Breast epithelium (tissue), 3 donors: ENCODE measurements around the gene MET.

Experiments
- POLR2A ChIP-seq: fragments of 450-650 bp; IDR thresholded peaks from one replicate; pipeline ENCODE4 v1.6.1; 2016; ENCODE audit warnings: antibody characterized with exemption, mild to moderate bottlenecking, moderate library complexity
- TF ChIP-seq, protein P1 (sequence below), 3 donors: fragments of 450-650 bp; IDR thresholded peaks; one replicate each; pipeline ENCODE4 v1.5.1; 2016 to 2017; ENCODE audit warnings: antibody characterized with exemption in 3 of 3, mild to moderate bottlenecking in 3 of 3, moderate library complexity in 3 of 3

DNA sequence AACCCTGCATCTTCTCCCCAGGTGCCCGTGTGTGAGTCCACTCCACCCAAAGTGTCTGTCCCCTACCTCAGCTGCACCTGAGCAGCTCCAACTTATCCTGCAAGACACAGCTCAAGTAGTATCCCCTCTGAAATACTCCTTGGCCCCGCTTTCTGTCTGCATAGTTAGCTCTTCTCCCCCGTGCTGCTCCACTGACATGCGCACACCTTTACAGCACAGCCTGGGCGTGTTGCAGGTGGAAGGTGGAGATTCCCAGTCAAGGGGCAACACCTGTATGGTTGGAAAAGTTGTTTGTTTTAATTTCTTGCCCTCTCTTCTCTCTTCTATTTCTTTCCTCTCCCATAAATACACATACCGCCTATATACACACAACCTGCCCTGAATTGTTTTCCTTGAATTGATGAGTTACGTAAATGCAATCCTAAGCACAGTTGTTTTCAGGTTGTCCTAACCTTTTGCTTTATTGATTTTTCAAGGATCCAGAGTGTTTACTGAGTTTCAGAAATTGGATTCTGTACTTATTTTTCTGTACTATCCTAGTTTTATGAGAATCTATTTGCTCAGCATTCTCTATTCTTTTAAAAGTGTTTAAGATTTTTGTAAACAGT is 14.9 kb downstream of the MET start:
- TF ChIP-seq, protein P1, sequence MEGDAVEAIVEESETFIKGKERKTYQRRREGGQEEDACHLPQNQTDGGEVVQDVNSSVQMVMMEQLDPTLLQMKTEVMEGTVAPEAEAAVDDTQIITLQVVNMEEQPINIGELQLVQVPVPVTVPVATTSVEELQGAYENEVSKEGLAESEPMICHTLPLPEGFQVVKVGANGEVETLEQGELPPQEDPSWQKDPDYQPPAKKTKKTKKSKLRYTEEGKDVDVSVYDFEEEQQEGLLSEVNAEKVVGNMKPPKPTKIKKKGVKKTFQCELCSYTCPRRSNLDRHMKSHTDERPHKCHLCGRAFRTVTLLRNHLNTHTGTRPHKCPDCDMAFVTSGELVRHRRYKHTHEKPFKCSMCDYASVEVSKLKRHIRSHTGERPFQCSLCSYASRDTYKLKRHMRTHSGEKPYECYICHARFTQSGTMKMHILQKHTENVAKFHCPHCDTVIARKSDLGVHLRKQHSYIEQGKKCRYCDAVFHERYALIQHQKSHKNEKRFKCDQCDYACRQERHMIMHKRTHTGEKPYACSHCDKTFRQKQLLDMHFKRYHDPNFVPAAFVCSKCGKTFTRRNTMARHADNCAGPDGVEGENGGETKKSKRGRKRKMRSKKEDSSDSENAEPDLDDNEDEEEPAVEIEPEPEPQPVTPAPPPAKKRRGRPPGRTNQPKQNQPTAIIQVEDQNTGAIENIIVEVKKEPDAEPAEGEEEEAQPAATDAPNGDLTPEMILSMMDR (IDR thresholded peaks at IDR 0.05): no peak
- TF ChIP-seq POLR2A: no peak
